Right lobe of liver (tissue), 6 donors: ENCODE measurements around the gene PLEKHM1. TPM values are rescaled to one million over a fixed set of nuclear protein-coding genes. Genes with fewer than 3 reads are reported as not detected.

Source experiments
- ATAC-seq, 4 donors: fragments of 200-7000 bp; cut with Tn5 transposase; one replicate each; pipeline ENCODE4 v1.9.1; 2020; ENCODE audit warnings: mild to moderate bottlenecking in 4 of 4, moderate library complexity in 4 of 4
- DNase-seq, 3 donors: peaks; one replicate each; pipeline ENCODE4 v3.0.0-alpha.2; 2020
- H3K27ac ChIP-seq, 3 donors: fragments of 200-600 bp; one replicate each; pipeline ENCODE4 v1.8.0; 2022
- H3K27me3 ChIP-seq, 2 donors: fragments of 200-600 bp; one replicate each; pipeline ENCODE4 v1.8.0; 2022
- H3K36me3 ChIP-seq, 4 donors: fragments of 200-600 bp; sonication (generic) in 1 of 4; one replicate each; pipeline versions ENCODE4 v1.5.1 to v1.8.0; 2017 to 2022; ENCODE audit warnings: control low read depth in 1 of 4
- H3K4me1 ChIP-seq, 4 donors: fragments of 200-600 bp; sonication (generic) in 1 of 4; one replicate each; pipeline versions ENCODE4 v1.5.1 to v1.8.0; 2017 to 2022; ENCODE audit warnings: control low read depth in 1 of 4
- H3K4me3 ChIP-seq, 3 donors: fragments of 200-600 bp; one replicate each; pipeline ENCODE4 v1.8.0; 2022
- H3K9me3 ChIP-seq, 4 donors: fragments of 200-600 bp; sonication (generic) in 1 of 4; one replicate each; pipeline versions ENCODE4 v1.5.1 to v1.8.0; 2017 to 2022; ENCODE audit warnings: control low read depth in 1 of 4
- POLR2A ChIP-seq: fragments of 450-650 bp; IDR thresholded peaks from one replicate; pipeline ENCODE4 v1.6.1; 2017; ENCODE audit warnings: antibody characterized with exemption, mild to moderate bottlenecking
- WGBS: methylation state at CpG from one replicate; pipeline ENCODE4 v1.1.6; 2018; ENCODE audit warnings: low coverage, low lambda C conversion rate; ENCODE audit not compliant: insufficient coverage; ENCODE audit errors: missing lambda C conversion rate; 5-methylcytosine and 5-hydroxymethylcytosine counted together
- intact Hi-C, 2 donors: fragments of 100-400 bp; cut with DNase I; formaldehyde crosslinking; loops; one replicate each; pipeline versions ENCODE4 v1.11.2 to v1.14.1; 2022
- small RNA-seq, 2 experiments: library from RNA; depleted of rRNA; stranded (forward); fragments of <200 nt; gene quantifications; one replicate each; pipeline ENCODE3, GENCODE V24; 2016
- total RNA-seq, 6 experiments: library from RNA; depleted of rRNA in 2 of 6; stranded (reverse); fragments of >200 nt in 2 of 6; fragmentation: NEBNext Ultra II Directional in 3 of 6; extraction: Animal tissue kit (Norgen Biotek cat#: 25700) in 3 of 6; gene quantifications; one replicate each; pipeline versions ENCODE4 v1.1.0 to v1.2.4, GENCODE V29; 2016 to 2023
- TF ChIP-seq, protein P1 (sequence below), 4 donors: fragments of 200-600 bp in 3 of 4; fragments of 450-650 bp in 1 of 4; IDR thresholded peaks; one replicate each; pipeline versions ENCODE4 v1.5.1 to v1.8.0; 2016 to 2022; ENCODE audit warnings: antibody characterized with exemption in 4 of 4, mild to moderate bottlenecking in 2 of 4
- donor health status: DM: no; HTN: yes; CAD: no.
- donor health status: DM: no; HTN: no; CAD: no.
- donor health status: DM: no; HTN: no; CAD: no.
- donor health status: DM: no; HTN: yes; CAD: no.
- donor health status: DM: no; HTN: yes; CAD: no.

PLEKHM1 gene
- total RNA-seq, 6 experiments from 2014 or later = 11.9 to 27.5 (median 23.1) TPM

DNA sequence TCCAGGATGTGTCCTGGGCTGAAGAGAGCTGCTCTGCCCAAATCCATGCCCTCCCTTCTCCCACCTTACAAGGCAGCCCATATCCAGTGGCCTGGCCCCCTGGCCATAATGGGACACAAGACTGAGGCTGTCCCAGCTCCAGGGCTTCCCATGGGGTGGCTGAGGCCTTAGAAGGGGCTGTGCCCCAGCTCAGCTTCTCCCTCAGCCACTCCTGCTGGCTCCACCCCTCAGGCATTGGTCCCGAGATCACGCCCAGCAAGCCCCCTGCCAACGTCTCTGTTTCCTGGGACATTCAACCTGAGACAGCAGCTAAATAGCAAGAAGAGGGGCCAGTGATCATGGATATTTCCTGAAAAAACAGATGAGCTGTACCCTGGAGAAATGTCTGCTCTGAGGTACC is 101.2 kb downstream of the PLEKHM1 start:
- TF ChIP-seq, protein P1, sequence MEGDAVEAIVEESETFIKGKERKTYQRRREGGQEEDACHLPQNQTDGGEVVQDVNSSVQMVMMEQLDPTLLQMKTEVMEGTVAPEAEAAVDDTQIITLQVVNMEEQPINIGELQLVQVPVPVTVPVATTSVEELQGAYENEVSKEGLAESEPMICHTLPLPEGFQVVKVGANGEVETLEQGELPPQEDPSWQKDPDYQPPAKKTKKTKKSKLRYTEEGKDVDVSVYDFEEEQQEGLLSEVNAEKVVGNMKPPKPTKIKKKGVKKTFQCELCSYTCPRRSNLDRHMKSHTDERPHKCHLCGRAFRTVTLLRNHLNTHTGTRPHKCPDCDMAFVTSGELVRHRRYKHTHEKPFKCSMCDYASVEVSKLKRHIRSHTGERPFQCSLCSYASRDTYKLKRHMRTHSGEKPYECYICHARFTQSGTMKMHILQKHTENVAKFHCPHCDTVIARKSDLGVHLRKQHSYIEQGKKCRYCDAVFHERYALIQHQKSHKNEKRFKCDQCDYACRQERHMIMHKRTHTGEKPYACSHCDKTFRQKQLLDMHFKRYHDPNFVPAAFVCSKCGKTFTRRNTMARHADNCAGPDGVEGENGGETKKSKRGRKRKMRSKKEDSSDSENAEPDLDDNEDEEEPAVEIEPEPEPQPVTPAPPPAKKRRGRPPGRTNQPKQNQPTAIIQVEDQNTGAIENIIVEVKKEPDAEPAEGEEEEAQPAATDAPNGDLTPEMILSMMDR (IDR thresholded peaks at IDR 0.05) = no peak
- TF ChIP-seq POLR2A = no peak
- Histone ChIP-seq H3K4me3 (no peak overlapping the region), H3K36me3 (no peaks in the 10 kb centered on the region), H3K27me3 (no peaks in the 10 kb centered on the region), H3K27ac (no peak overlapping the region), H3K9me3 (no peaks in the 10 kb centered on the region), H3K4me1 (peaks cover 0 to 10% (median 4%) of the 10 kb centered on the region in 4 donors)
- WGBS = 45% methylated on average over 2 of the region's 3 CpGs
- intact Hi-C loops = loop anchor here (2.0 to 10.0 kb wide), 4 partner anchors 65 to 169 kb away; partner anchors contain the start of gene FMNL1 (in 2 of the 2)
- no peak for ATAC-seq
- no peak for DNase-seq

DNA sequence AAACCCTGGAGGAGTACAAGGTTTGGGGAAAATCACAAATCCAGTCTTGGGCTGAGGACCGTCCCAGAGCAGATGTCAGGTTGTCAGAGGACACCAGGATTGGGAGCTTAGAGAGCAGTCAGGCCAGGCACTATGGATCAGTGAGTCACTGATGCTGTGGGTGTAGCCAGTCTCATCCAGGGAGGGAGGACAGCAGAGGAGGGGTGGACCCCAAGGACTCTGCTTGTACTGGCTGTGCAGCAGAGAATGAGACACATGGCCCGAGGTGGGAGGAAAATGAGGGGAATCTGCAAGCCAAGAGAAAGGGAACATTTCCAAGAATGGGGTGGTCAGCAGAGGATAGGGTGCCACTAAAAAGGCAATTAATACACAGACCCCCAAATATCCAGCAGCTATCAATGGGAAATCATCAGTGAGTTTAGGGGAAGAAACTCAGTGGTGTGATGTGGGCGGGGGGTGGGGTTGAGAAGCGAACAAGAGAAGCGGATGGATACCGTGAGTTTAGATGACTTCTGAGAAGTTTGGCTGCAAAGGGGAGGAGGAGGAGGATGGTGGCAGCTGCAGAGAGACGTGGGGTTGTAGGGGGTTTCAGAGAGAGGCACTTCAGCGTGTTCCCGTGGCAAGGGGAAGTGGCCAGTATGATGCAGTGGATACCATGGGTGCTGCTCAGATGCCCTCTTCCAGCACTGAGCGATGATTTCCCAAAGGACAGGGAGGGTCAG is 101.8 kb downstream of the PLEKHM1 start:
- Histone ChIP-seq H3K27me3 (no peaks in the 10 kb centered on the region), H3K4me3 (no peak overlapping the region), H3K36me3 (no peaks in the 10 kb centered on the region), H3K9me3 (no peaks in the 10 kb centered on the region), H3K4me1 (peaks cover 0 to 10% (median 4%) of the 10 kb centered on the region in 4 donors), H3K27ac (no peak overlapping the region)
- WGBS = 68% methylated on average over 9 of the region's 10 CpGs
- ATAC-seq = no peak
- no peak for DNase-seq
- TF ChIP-seq, protein P1 (IDR thresholded peaks at IDR 0.05) = no peak
- TF ChIP-seq POLR2A = no peak
- intact Hi-C loops = loop anchor here (2.0 to 10.0 kb wide), 4 partner anchors 64 to 168 kb away; partner anchors contain the start of gene FMNL1 (in 2 of the 2)

DNA sequence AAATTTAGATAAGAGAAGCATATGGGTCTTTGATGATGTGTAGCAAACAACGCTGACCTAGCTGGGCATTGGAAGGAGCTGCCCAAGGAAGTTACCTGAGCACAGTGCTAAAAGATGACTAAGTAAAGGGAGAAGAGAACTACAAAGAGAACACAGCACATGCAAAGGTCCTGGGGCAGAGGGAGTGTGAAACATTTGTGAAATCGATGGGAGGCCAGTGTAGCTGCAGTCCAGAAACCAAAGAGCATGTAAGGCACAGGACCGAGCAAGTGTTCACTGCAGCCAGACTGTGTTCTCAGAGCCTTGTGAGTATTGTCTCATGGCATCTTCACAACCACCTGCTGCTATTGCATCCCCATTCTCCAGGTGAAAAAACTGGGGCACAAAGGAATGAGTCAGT is 102.8 kb downstream of the PLEKHM1 start:
- Histone ChIP-seq H3K9me3 (no peaks in the 10 kb centered on the region), H3K4me1 (peaks cover 0 to 10% (median 4%) of the 10 kb centered on the region in 4 donors), H3K27me3 (no peaks in the 10 kb centered on the region), H3K4me3 (no peak overlapping the region), H3K27ac (no peak overlapping the region), H3K36me3 (no peaks in the 10 kb centered on the region)
- WGBS = 84% methylated on average over 3 of the region's 3 CpGs
- no peak for ATAC-seq
- no peak for DNase-seq
- TF ChIP-seq, protein P1 (IDR thresholded peaks at IDR 0.05) = no peak
- no peak for TF ChIP-seq POLR2A
- intact Hi-C loops = loop anchor here (2.0 to 10.0 kb wide), 4 partner anchors 63 to 167 kb away; partner anchors contain the start of gene FMNL1 (in 2 of the 2)

GRCh38 chr17:45386178-45386577 is 104.3 kb downstream of the PLEKHM1 start:
- DNase-seq (no peak), ATAC-seq (peak in 2 of 4 donors; percentile 39 to 59)
- intact Hi-C loops = loop anchor here (5.0 to 10.0 kb wide), 3 partner anchors 61 to 161 kb away; partner anchors contain the start of gene FMNL1 (in 1 of the 2)
- Histone ChIP-seq H3K36me3 (no peaks in the 10 kb centered on the region), H3K4me1 (peaks cover 0 to 10% (median 4%) of the 10 kb centered on the region in 4 donors), H3K27ac (no peak overlapping the region), H3K4me3 (no peak overlapping the region), H3K27me3 (no peaks in the 10 kb centered on the region), H3K9me3 (no peaks in the 10 kb centered on the region)
- WGBS = 31% methylated on average over 4 of the region's 4 CpGs
- no peak for TF ChIP-seq POLR2A
- TF ChIP-seq, protein P1 (IDR thresholded peaks at IDR 0.05) = no peak

Small RNAs within 50 kb of the gene (small RNA-seq; reads per million reads assigned to genes)
- gene RF00017 = 0 reads per million in 2 experiments

Other genes with a start within 250 kb of the PLEKHM1 start
- gene SPATA32, start 228.6 kb downstream of the PLEKHM1 start, total RNA-seq = not detected
- 1 to 10 TPM; 4.8 to 7.8 (median 6.3) TPM for gene MAP3K14, start 173.7 kb downstream of the PLEKHM1 start, total RNA-seq
- gene ARHGAP27, start 57.9 kb downstream of the PLEKHM1 start, total RNA-seq = 1 to 10 TPM; 4.9 to 9.3 (median 6.8) TPM